Naive B cell (primary cell): ENCODE results near the gene CRYBA4. TPM values are rescaled to one million over a fixed set of nuclear protein-coding genes. Genes with fewer than 3 reads are reported as not detected.

Experiments used
- ATAC-seq, 2 donors: fragments of 150-1000 bp; cut with Tn5 transposase; 2 replicates each; pipeline ENCODE4 v1.10.0; 2021; ENCODE audit warnings: low read depth in 2 of 2, mild to moderate bottlenecking in 2 of 2, moderate library complexity in 2 of 2
- DNase-seq: peaks from one replicate; pipeline ENCODE4 v3.0.0; 2022
- H3K27ac Mint-ChIP-seq, 6 donors: one replicate each; pipeline ENCODE4 v1.8.0; 2020 to 2022; ENCODE audit warnings: mild to moderate bottlenecking in 6 of 6, mixed read lengths in 6 of 6, moderate library complexity in 5 of 6, inconsistent platforms in 2 of 6
- H3K27me3 Mint-ChIP-seq, 3 donors: one replicate each; pipeline ENCODE4 v1.8.0; 2021 to 2022; ENCODE audit warnings: mixed read lengths in 3 of 3, mild to moderate bottlenecking in 1 of 3
- H3K36me3 Mint-ChIP-seq, 2 donors: one replicate each; pipeline ENCODE4 v1.8.0; 2020 to 2022; ENCODE audit warnings: mixed read lengths in 2 of 2, inconsistent platforms in 1 of 2, mild to moderate bottlenecking in 1 of 2
- H3K4me1 Mint-ChIP-seq, 3 donors: one replicate each; pipeline ENCODE4 v1.8.0; 2020 to 2022; ENCODE audit warnings: mixed read lengths in 3 of 3, inconsistent platforms in 1 of 3, mild to moderate bottlenecking in 1 of 3, moderate library complexity in 1 of 3
- H3K4me3 Mint-ChIP-seq, 8 donors: one replicate each; pipeline ENCODE4 v1.8.0; 2020 to 2022; ENCODE audit warnings: mild to moderate bottlenecking in 8 of 8, mixed read lengths in 8 of 8, moderate library complexity in 8 of 8, inconsistent platforms in 2 of 8
- H3K9me3 Mint-ChIP-seq, 7 donors: one replicate each; pipeline ENCODE4 v1.8.0; 2020 to 2022; ENCODE audit warnings: mixed read lengths in 7 of 7, mild to moderate bottlenecking in 5 of 7, inconsistent platforms in 2 of 7, moderate library complexity in 1 of 7
- polyA plus RNA-seq, 6 donors: library from polyadenylated mRNA; unstranded; fragments of 300-500 nt; fragmentation: Illumina TruSeq; gene quantifications; one replicate each; pipeline ENCODE4 v1.2.3, GENCODE V29; 2021; ENCODE audit warnings: low read depth in 6 of 6

Gene CRYBA4
- polyA plus RNA-seq, 6 donors from 2014 or later, result not detected

DNA sequence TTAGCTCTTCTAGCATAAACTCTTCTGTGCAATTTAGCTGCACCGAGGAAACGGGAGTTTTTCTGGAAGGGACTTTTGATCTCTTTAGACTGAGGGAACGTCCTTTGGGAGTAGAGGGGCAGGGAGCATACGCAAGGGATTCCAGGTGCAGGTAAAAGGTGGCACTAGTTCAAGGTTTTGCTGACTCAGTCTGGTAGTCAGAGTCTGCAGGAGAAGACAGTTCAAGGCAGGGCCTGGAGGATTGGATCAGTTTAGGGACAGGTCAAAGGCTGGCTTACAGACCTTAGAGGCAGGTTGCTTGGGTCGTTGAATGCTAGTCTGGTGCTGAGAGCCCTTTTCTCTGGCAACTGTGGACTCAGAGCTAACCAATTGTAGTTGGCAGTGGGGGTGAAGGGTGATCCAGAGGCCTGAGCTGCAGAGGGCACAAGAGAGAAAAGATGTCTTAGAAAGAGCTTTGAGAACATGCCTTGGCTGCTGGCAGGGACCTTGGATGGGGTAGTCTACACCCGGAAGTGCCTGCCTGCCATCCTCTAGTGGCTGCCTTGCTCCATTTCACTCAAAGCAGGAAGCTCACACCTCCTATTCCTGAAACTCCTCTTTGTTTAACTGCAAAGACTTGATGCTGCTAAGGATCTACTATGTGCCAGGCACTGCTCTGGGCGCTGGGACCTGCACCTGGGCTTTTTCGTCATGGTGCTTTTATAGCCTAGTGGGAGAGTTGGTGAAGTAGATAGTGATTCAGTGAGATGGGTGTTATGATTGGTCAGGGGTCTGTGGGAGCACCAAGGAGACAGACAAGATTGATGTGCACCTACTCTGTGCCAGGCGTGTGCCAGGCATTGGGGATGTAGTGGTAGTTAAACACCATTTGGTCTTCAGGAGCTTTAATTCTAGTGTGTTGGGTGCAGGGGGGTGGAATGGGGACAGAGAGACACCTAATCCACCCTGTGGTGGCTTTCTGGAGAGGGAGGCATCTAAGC, 52.7 kb downstream of the CRYBA4 start:
- DNase-seq (no peak), ATAC-seq (no peak)
- H3K36me3 Mint-ChIP-seq, result no peaks in the 10 kb centered on the region

DNA sequence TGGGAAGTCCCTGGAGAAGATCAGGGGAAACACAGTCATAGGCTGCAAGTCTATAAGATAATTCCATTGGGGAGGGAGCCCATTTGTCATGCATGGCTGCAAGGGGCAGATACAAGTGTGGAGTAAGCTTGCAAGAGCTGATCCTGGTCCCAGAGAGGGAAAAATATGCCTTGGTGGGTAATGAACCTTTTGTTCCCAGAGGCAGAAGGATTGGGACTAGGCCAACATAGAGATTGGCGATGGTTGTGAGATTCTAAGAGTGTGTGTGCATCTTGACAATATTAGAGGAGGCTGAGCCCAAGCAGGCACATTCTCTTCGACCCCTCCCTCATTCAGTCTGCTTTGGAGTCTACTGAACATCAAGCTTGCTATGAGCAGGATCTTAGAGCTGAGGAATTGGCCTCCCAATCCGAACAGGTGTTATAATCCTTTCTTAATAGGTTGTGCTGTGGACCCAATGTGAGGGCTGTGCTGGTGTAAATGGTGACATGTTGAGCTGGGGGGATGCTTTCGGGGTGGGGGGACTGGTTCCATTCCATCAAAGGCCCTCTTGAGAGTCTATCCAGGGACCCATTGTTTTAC, 54.0 kb downstream of the CRYBA4 start:
- H3K27ac Mint-ChIP-seq, result peak overlapping the region in 2 of 6 donors; percentile 52 to 99
- H3K27me3 Mint-ChIP-seq, result no peaks in the 10 kb centered on the region
- peaks cover 0 to 2% (median 0%) of the 10 kb centered on the region in 7 donors for H3K9me3 Mint-ChIP-seq
- H3K36me3 Mint-ChIP-seq, result no peaks in the 10 kb centered on the region
- ATAC-seq (no peak), DNase-seq (no peak)
- peak overlapping the region in 2 of 8 donors; percentile 83 to 97 for H3K4me3 Mint-ChIP-seq
- peaks cover 72 to 86% (median 83%) of the 10 kb centered on the region in 3 donors for H3K4me1 Mint-ChIP-seq

More for the DNA sequence above, 52.7 kb downstream of the CRYBA4 start:
- peaks cover 73 to 88% (median 87%) of the 10 kb centered on the region in 3 donors for H3K4me1 Mint-ChIP-seq
- peaks cover 0 to 2% (median 0%) of the 10 kb centered on the region in 7 donors for H3K9me3 Mint-ChIP-seq
- H3K4me3 Mint-ChIP-seq, result peak overlapping the region; percentile 97 to 99 (median 98)
- peak overlapping the region; percentile 98 to 100 (median 99) for H3K27ac Mint-ChIP-seq
- no peaks in the 10 kb centered on the region for H3K27me3 Mint-ChIP-seq

DNA sequence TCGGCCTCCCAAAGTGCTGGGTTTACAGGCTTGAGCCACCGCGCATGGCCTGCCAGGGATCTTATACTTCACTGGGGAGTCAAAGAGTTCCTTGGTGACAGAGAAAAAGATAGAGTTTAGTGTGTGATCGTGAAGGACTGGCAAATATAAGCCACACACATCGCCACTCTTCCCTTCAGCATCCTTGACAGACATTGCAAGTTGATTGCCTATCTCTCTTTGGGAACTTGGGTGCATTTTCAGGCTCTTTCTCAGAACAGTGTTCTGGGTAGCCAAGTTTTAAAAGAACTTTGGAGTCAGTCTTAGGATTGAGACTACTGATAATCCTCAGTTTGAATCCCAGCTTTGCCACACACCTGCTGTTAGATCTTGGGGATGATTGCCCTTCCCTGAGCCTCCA, 55.5 kb downstream of the CRYBA4 start:
- Mint-ChIP-seq H3K4me3 (no peak overlapping the region), H3K9me3 (peaks cover 0 to 2% (median 0%) of the 10 kb centered on the region in 7 donors), H3K27ac (no peak overlapping the region), H3K27me3 (no peaks in the 10 kb centered on the region), H3K4me1 (peaks cover 59 to 77% (median 70%) of the 10 kb centered on the region in 3 donors), H3K36me3 (peaks cover 0 to 3% of the 10 kb centered on the region in 2 donors)
- DNase-seq (no peak), ATAC-seq (no peak)

DNA sequence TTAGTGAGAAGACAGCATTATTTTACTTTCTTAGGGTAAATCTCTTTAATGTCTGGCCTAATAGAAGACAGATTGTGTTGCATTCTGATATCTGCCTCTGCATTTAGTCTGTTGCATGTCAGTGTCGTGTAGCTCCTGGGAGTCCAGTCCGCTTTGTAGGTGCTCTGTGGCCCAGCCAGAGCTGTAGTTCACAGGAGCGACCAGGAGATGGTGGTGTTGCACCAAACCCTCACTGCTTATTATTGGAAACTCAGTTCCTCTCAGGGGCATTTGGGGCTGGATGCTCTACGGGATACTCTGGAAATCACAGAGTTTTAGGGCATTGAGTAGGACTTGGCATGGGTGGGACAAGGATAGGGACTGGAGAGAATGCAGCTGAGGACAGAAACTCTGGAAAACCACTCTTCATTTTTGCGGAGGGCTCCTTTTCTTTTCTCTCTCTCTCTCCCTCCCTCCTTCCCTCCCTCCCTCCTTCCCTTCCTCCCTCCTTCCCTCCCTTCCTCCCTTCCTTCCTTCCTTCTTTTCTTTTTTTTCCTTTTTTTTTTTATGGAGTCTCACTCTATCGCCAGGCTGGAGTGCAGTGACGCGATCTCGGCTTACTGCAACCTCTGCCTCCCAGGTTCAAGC, 57.4 kb downstream of the CRYBA4 start:
- Mint-ChIP-seq H3K4me3 (peak overlapping the region in 1 of 8 donors; percentile 65), H3K27me3 (no peaks in the 10 kb centered on the region), H3K9me3 (no peaks in the 10 kb centered on the region), H3K27ac (peak overlapping the region in 2 of 6 donors; percentile 16 to 21), H3K36me3 (peaks cover 9 to 17% of the 10 kb centered on the region in 2 donors), H3K4me1 (peaks cover 55 to 68% (median 57%) of the 10 kb centered on the region in 3 donors)
- peak; percentile 60 to 72 for ATAC-seq
- DNase-seq, result peak; percentile 43

Other genes with a start within 250 kb of the CRYBA4 start
- 1 to 10 TPM; 2.1 to 9.7 (median 6.6) TPM for gene ASPHD2, start 192.7 kb upstream of the CRYBA4 start, polyA plus RNA-seq
- 10 to 100 TPM; 16.7 to 26.9 (median 24.6) TPM for gene HPS4, start 138.2 kb upstream of the CRYBA4 start, polyA plus RNA-seq
- gene SRRD, start 138.1 kb upstream of the CRYBA4 start, polyA plus RNA-seq, result 10 to 100 TPM; 17.5 to 28.3 (median 22.7) TPM
- 10 to 100 TPM; 25.2 to 43.8 (median 28.1) TPM for gene TFIP11, start 109.5 kb upstream of the CRYBA4 start, polyA plus RNA-seq
- gene TPST2, start 31.8 kb upstream of the CRYBA4 start, polyA plus RNA-seq, result 10 to 100 TPM; 13.9 to 39.0 (median 28.5) TPM
- not detected for gene CRYBB1, start 3.9 kb upstream of the CRYBA4 start, polyA plus RNA-seq
- under 1 TPM in 4 of 6 donors, not detected in 2; 0.04 to 0.16 (median 0.10) TPM for gene MIAT, start 35.6 kb downstream of the CRYBA4 start, polyA plus RNA-seq